SK-N-SH (cell line): ENCODE data around the gene CBFA2T2. TPM values are rescaled to one million over a fixed set of nuclear protein-coding genes. Genes with fewer than 3 reads are reported as not detected.

Source experiments
- CTCF ChIA-PET: fragments of 300-600, 350-600 bp; formaldehyde crosslinking; extraction: SDS; loops from one replicate; lab custom pipeline; 2021; lab: Yijun Ruan, JAX
- POLR2A ChIA-PET: fragments of 350-600 bp; sonication (Branson Sonifier 250); formaldehyde crosslinking; extraction: SDS; loops from one replicate; lab custom pipeline; 2020; ENCODE audit warnings: antibody characterized with exemption, inconsistent platforms; lab: Yijun Ruan, JAX
- DNase-seq: peaks from one replicate; pipeline ENCODE4 v3.0.0; 2012
- H2AFZ ChIP-seq: fragments of 200-600 bp; sonication (generic); 2 replicates; pipeline ENCODE4 v1.8.1; 2016; ENCODE audit warnings: antibody characterized with exemption, mild to moderate bottlenecking, low read depth
- H3F3A ChIP-seq: fragments of 200-600 bp; sonication (generic); replicated peaks from 2 replicates; pipeline ENCODE3; 2016; ENCODE audit warnings: antibody characterized with exemption, mild to moderate bottlenecking; ENCODE audit not compliant: insufficient read depth
- H3K27ac ChIP-seq, 2 experiments: fragments of 200-500 bp in 1 of 2; fragments of 200-600 bp in 1 of 2; sonication (Bioruptor generic) in 1 of 2; sonication (generic), shearing (Covaris generic) in 1 of 2; 2 replicates each; pipeline versions ENCODE4 v1.5.1 to v1.6.1; 2014 to 2016; ENCODE audit warnings: low read depth in 2 of 2, inconsistent platforms in 1 of 2, low read length in 1 of 2, mild to moderate bottlenecking in 1 of 2, mixed read lengths in 1 of 2
- H3K27me3 ChIP-seq: fragments of 200-600 bp; sonication (generic), shearing (Covaris generic); 2 replicates; pipeline ENCODE4 v1.6.1; 2016; ENCODE audit warnings: mixed run types; ENCODE audit not compliant: insufficient read depth
- H3K36me3 ChIP-seq, 2 experiments: fragments of 200-500 bp in 1 of 2; fragments of 200-600 bp in 1 of 2; sonication (Bioruptor generic) in 1 of 2; sonication (generic) in 1 of 2; replicated peaks in 1 of 2; 2 replicates each; pipeline versions ENCODE3 to v1.5.1; 2014 to 2016; ENCODE audit warnings: low read length in 1 of 2, mild to moderate bottlenecking in 1 of 2; ENCODE audit not compliant: insufficient read depth in 2 of 2, control insufficient read depth in 1 of 2
- H3K4me1 ChIP-seq, 2 experiments: fragments of 200-500 bp in 1 of 2; fragments of 200-600 bp in 1 of 2; sonication (Bioruptor generic) in 1 of 2; sonication (generic), shearing (Covaris generic) in 1 of 2; 2 replicates each; pipeline versions ENCODE4 v1.5.1 to v1.6.1; 2014 to 2016; ENCODE audit warnings: low read depth in 1 of 2, low read length in 1 of 2, mixed run types in 1 of 2; ENCODE audit not compliant: insufficient read depth in 2 of 2, control insufficient read depth in 1 of 2
- H3K4me2 ChIP-seq: fragments of 200-600 bp; sonication (generic), shearing (Covaris generic); 2 replicates; pipeline ENCODE4 v1.6.1; 2017; ENCODE audit warnings: mixed run types
- H3K4me3 ChIP-seq, 2 experiments: fragments of 200-500 bp in 1 of 2; fragments of 200-600 bp in 1 of 2; sonication (Bioruptor generic) in 1 of 2; sonication (generic), shearing (Covaris generic) in 1 of 2; 2 replicates each; pipeline versions ENCODE4 v1.5.1 to v1.8.1; 2014 to 2016; ENCODE audit warnings: low read depth in 2 of 2, inconsistent platforms in 1 of 2, low read length in 1 of 2, mild to moderate bottlenecking in 1 of 2, mixed read lengths in 1 of 2, moderate library complexity in 1 of 2
- H3K79me2 ChIP-seq: fragments of 200-600 bp; sonication (generic); 2 replicates; pipeline ENCODE4 v1.8.1; 2017; ENCODE audit warnings: mild to moderate bottlenecking; ENCODE audit not compliant: insufficient read depth
- H3K9ac ChIP-seq: fragments of 200-600 bp; sonication (generic); 2 replicates; pipeline ENCODE4 v1.6.1; 2017; ENCODE audit warnings: mixed run types
- H3K9me2 ChIP-seq: fragments of 200-600 bp; sonication (generic); 2 replicates; pipeline ENCODE4 v1.6.1; 2017; ENCODE audit warnings: mixed run types
- H3K9me3 ChIP-seq: fragments of 200-600 bp; sonication (generic); 2 replicates; pipeline ENCODE4 v1.6.1; 2017; ENCODE audit warnings: mixed run types, mild to moderate bottlenecking, moderate library complexity
- H4K20me1 ChIP-seq: fragments of 200-600 bp; sonication (generic); 2 replicates; pipeline ENCODE4 v1.6.1; 2017; ENCODE audit warnings: mild to moderate bottlenecking, mixed run types; ENCODE audit not compliant: insufficient read depth
- CHD2 ChIP-seq: fragments of 150-350 bp; IDR thresholded peaks from 2 replicates; pipeline ENCODE4 v1.6.1; 2018; ENCODE audit warnings: low read length; ENCODE audit not compliant: partially characterized antibody
- EP300 ChIP-seq, 2 experiments: IDR thresholded peaks; 2 replicates each; pipeline versions ENCODE4 v1.4.0 to v1.6.1; 2012; ENCODE audit warnings: borderline replicate concordance in 1 of 2, low read depth in 1 of 2, low read length in 1 of 2
- EZH2phosphoT487 ChIP-seq: fragments of 200-600 bp; sonication (generic); IDR thresholded peaks from 2 replicates; pipeline ENCODE4 v1.6.1; 2017; ENCODE audit warnings: low read depth, mixed run types, mild to moderate bottlenecking, antibody characterized with exemption, moderate library complexity, borderline replicate concordance
- FOSL2 ChIP-seq: IDR thresholded peaks from 2 replicates; pipeline ENCODE4 v1.4.0; 2012; ENCODE audit warnings: low read depth, mild to moderate bottlenecking, moderate library complexity, borderline replicate concordance
- FOXJ3 ChIP-seq: sonication (generic); formaldehyde crosslinking; IDR thresholded peaks from 2 replicates; pipeline ENCODE4 v1.5.1; 2020; ENCODE audit warnings: mild to moderate bottlenecking, missing genetic modification reagents
- FOXM1 ChIP-seq: IDR thresholded peaks from 2 replicates; pipeline ENCODE4 v1.4.0; 2012; ENCODE audit warnings: low read depth, mild to moderate bottlenecking
- JUND ChIP-seq: IDR thresholded peaks from 2 replicates; pipeline ENCODE4 v1.4.0; 2012
- MEF2A ChIP-seq: IDR thresholded peaks from 2 replicates; pipeline ENCODE4 v1.4.0; 2012; ENCODE audit warnings: low read depth, borderline replicate concordance
- NFIC ChIP-seq: IDR thresholded peaks from 2 replicates; pipeline ENCODE4 v1.4.0; 2012; ENCODE audit warnings: borderline replicate concordance
- NRF1 ChIP-seq: IDR thresholded peaks from 2 replicates; pipeline ENCODE4 v1.6.1; 2012; ENCODE audit warnings: low read depth, mild to moderate bottlenecking, low read length
- RAD21 ChIP-seq: IDR thresholded peaks from 2 replicates; pipeline ENCODE4 v1.6.1; 2012; ENCODE audit warnings: mild to moderate bottlenecking, low read length
- SIN3A ChIP-seq: IDR thresholded peaks from 2 replicates; pipeline ENCODE4 v1.6.1; 2012; ENCODE audit warnings: low read depth, mild to moderate bottlenecking, low read length, moderate library complexity, borderline replicate concordance
- TAF1 ChIP-seq: IDR thresholded peaks from 2 replicates; pipeline ENCODE4 v1.6.1; 2012; ENCODE audit warnings: low read depth, mild to moderate bottlenecking, low read length, moderate library complexity, borderline replicate concordance
- TCF12 ChIP-seq: IDR thresholded peaks from 2 replicates; pipeline ENCODE4 v1.4.0; 2012
- YY1 ChIP-seq: IDR thresholded peaks from 2 replicates; pipeline ENCODE4 v1.4.0; 2012; ENCODE audit warnings: low read depth, mild to moderate bottlenecking
- WGBS: methylation state at CpG from one replicate; pipeline ENCODE4 v1.1.6; 2017; ENCODE audit warnings: low lambda C conversion rate; 5-methylcytosine and 5-hydroxymethylcytosine counted together
- polyA plus RNA-seq, 3 experiments: library from polyadenylated mRNA; depleted of rRNA; stranded (reverse); fragments of >200 nt; gene quantifications; 2 replicates each; pipeline ENCODE4 v1.2.3, GENCODE V29; 2012
- TF ChIP-seq, protein P1 (sequence below): fragments of 200-600 bp; sonication (generic); IDR thresholded peaks from 2 replicates; pipeline ENCODE4 v1.6.1; 2017; ENCODE audit warnings: antibody characterized with exemption, mild to moderate bottlenecking, moderate library complexity
- TF ChIP-seq, protein P2 (sequence below): IDR thresholded peaks from 2 replicates; pipeline ENCODE4 v1.4.0; 2012; ENCODE audit warnings: low read depth
- TF ChIP-seq, protein P3 (sequence below): fragments of 150-350 bp; IDR thresholded peaks from 2 replicates; pipeline ENCODE4 v1.6.1; 2017; ENCODE audit warnings: antibody characterized with exemption, low read length, low read depth, borderline replicate concordance

Gene CBFA2T2
- polyA plus RNA-seq, 1 of the 3 experiments (the other 2 are of a cell fraction), result 11.0 TPM

DNA sequence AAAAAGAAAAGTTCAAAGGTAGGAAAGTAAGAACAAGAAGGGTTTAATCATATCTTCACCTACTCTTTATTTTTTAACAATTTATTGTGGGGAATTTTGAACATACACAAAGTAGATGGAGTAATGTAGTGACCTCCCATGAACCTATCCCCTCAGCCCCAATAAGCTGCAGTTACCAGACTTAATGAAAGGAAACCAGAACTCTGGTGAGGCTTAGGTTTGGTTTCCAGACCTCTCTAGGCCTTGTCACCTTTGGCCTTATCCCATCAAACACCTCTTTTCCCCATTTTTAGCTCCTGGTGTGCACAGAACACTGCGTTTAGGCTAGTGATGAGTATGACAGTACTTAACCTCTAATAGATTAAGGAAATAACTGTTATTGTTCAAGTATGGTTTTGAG is 42.0 kb downstream of the CBFA2T2 start:
- H3K9me2 ChIP-seq, result no peaks in the 10 kb centered on the region
- H2AFZ ChIP-seq, result no peak overlapping the region
- peaks cover 11% of the 10 kb centered on the region for H3K79me2 ChIP-seq
- peaks cover 3% of the 10 kb centered on the region for H3F3A ChIP-seq
- H3K9ac ChIP-seq, result no peak overlapping the region
- ChIA-PET POLR2A (interaction anchor here (1.3 to 1.5 kb wide), 2 partner anchors 11 to 36 kb away, joined by 5 read pairs; no protein-coding TSS in a partner anchor), CTCF (interaction anchor here (0.9 to 1.5 kb wide), 6 partner anchors 9 to 135 kb away, joined by 3 to 5 read pairs (median 4); partner anchors contain the start of gene ACTL10)
- no peak for DNase-seq
- no peaks in the 10 kb centered on the region for H3K9me3 ChIP-seq
- H3K4me1 ChIP-seq, result peaks cover 16 to 19% of the 10 kb centered on the region in 2 experiments; a peak in 3 of 4 replicates
- peak overlapping the region; percentile 28 to 64; a peak in 3 of 4 replicates for H3K27ac ChIP-seq
- TF ChIP-seq MEF2A (no peak), CHD2 (no peak), RAD21 (no peak), NRF1 (no peak), TCF12 (no peak), EZH2phosphoT487 (no peak), YY1 (no peak), FOSL2 (no peak), TAF1 (no peak), NFIC (no peak), JUND (no peak), EP300 (IDR thresholded peaks at IDR 0.05; ENCODE audit: borderline replicate concordance in 1 of 2, low read depth in 1 of 2, low read length in 1 of 2) (no peak), FOXJ3 (CRISPR knock-in tag) (no peak), FOXM1 (no peak), SIN3A (no peak)
- TF ChIP-seq, protein P1, sequence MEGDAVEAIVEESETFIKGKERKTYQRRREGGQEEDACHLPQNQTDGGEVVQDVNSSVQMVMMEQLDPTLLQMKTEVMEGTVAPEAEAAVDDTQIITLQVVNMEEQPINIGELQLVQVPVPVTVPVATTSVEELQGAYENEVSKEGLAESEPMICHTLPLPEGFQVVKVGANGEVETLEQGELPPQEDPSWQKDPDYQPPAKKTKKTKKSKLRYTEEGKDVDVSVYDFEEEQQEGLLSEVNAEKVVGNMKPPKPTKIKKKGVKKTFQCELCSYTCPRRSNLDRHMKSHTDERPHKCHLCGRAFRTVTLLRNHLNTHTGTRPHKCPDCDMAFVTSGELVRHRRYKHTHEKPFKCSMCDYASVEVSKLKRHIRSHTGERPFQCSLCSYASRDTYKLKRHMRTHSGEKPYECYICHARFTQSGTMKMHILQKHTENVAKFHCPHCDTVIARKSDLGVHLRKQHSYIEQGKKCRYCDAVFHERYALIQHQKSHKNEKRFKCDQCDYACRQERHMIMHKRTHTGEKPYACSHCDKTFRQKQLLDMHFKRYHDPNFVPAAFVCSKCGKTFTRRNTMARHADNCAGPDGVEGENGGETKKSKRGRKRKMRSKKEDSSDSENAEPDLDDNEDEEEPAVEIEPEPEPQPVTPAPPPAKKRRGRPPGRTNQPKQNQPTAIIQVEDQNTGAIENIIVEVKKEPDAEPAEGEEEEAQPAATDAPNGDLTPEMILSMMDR, result no peak
- TF ChIP-seq, protein P2, sequence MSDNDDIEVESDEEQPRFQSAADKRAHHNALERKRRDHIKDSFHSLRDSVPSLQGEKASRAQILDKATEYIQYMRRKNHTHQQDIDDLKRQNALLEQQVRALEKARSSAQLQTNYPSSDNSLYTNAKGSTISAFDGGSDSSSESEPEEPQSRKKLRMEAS, result no peak
- TF ChIP-seq, protein P3, sequence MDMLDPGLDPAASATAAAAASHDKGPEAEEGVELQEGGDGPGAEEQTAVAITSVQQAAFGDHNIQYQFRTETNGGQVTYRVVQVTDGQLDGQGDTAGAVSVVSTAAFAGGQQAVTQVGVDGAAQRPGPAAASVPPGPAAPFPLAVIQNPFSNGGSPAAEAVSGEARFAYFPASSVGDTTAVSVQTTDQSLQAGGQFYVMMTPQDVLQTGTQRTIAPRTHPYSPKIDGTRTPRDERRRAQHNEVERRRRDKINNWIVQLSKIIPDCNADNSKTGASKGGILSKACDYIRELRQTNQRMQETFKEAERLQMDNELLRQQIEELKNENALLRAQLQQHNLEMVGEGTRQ, result no peak
- H3K4me3 ChIP-seq, result no peak overlapping the region
- H3K36me3 ChIP-seq, result no peaks in the 10 kb centered on the region
- H3K27me3 ChIP-seq, result no peaks in the 10 kb centered on the region
- 88% methylated on average over 1 of the region's 1 CpG for WGBS
- H4K20me1 ChIP-seq, result peaks cover 3% of the 10 kb centered on the region; the same call in 1 of the 2 replicates
- peak overlapping the region; percentile 9; the same call in 1 of the 2 replicates for H3K4me2 ChIP-seq
